ENCODE results near the gene EXOSC9.

The EXOSC9 gene

GRCh38 chr4:121824950-121825349 is 23.8 kb downstream of the EXOSC9 start:
- DNase-seq, result no peak

- no peak for DNase-seq
These were observed 26.7 kb downstream of the EXOSC9 start for GRCh38 chr4:121827853-121828252.

- no peak for DNase-seq
These were observed 28.4 kb downstream of the EXOSC9 start for GRCh38 chr4:121829511-121829910.

- DNase-seq, result no peak
These were observed 37.0 kb downstream of the EXOSC9 start for GRCh38 chr4:121838136-121838535.

GRCh38 chr4:121842862-121843261 is 41.7 kb downstream of the EXOSC9 start:
- DNase-seq, result no peak

- no peak for DNase-seq
These were observed 45.5 kb downstream of the EXOSC9 start for GRCh38 chr4:121846662-121847061.

- no peak for DNase-seq
These were observed 50.2 kb downstream of the EXOSC9 start for GRCh38 chr4:121851354-121851753.

GRCh38 chr4:121860121-121860520 is 59.0 kb downstream of the EXOSC9 start:
- no peak for DNase-seq

- no peak for DNase-seq
These were observed 60.3 kb downstream of the EXOSC9 start for GRCh38 chr4:121861426-121861825.

GRCh38 chr4:121863799-121864198 is 62.7 kb downstream of the EXOSC9 start:
- DNase-seq, result no peak

All from CD4-positive, alpha-beta T cell treated with Interleukin-1 beta for 1 hour (primary cell).